GOT3 (cell line): ENCODE results near the gene UNC50.

Experiments used
- DNase-seq: peaks from one replicate; lab custom pipeline; 2025; ENCODE audit warnings: mixed read lengths; lab: John Stamatoyannopoulos, UW

Gene UNC50

GRCh38 chr2:98608116-98608961 lies at the start of gene UNC50, which contains the start of gene COA5:
UNC50 (plus strand) TSS chr2:98608589; CDS start chr2:98609760, 1,171 bp downstream.
COA5 (minus strand) TSS chr2:98608512; CDS start chr2:98608405, 107 bp downstream.
- DNase-seq = peak; percentile 65

- no peak for DNase-seq
Observed at GRCh38 chr2:98558852-98559530, 49.4 kb upstream of the UNC50 start.

GRCh38 chr2:98559581-98559980 lies 48.8 kb upstream of the UNC50 start:
- no peak for DNase-seq

GRCh38 chr2:98560256-98560771 lies 48.1 kb upstream of the UNC50 start:
- DNase-seq = no peak

- no peak for DNase-seq
Observed at GRCh38 chr2:98561018-98561417, 47.4 kb upstream of the UNC50 start.

GRCh38 chr2:98561902-98562695 lies 46.3 kb upstream of the UNC50 start:
- DNase-seq = no peak

- no peak for DNase-seq
Observed at GRCh38 chr2:98563394-98563793, 45.0 kb upstream of the UNC50 start.

- no peak for DNase-seq
Observed at GRCh38 chr2:98564541-98565132, 43.8 kb upstream of the UNC50 start.

GRCh38 chr2:98565286-98565860 lies 43.0 kb upstream of the UNC50 start:
- no peak for DNase-seq

GRCh38 chr2:98565941-98566340 lies 42.4 kb upstream of the UNC50 start:
- DNase-seq = no peak

- DNase-seq = no peak
Observed at GRCh38 chr2:98568161-98568956, 40.0 kb upstream of the UNC50 start.

- no peak for DNase-seq
Observed at GRCh38 chr2:98569197-98569793, 39.1 kb upstream of the UNC50 start.

- DNase-seq = no peak
Observed at GRCh38 chr2:98569915-98570314, 38.5 kb upstream of the UNC50 start.

- DNase-seq = no peak
Observed at GRCh38 chr2:98570356-98570755, 38.0 kb upstream of the UNC50 start.

GRCh38 chr2:98571121-98571701 lies 37.2 kb upstream of the UNC50 start:
- DNase-seq = no peak

- no peak for DNase-seq
Observed at GRCh38 chr2:98571796-98572195, 36.6 kb upstream of the UNC50 start.

GRCh38 chr2:98572211-98572610 lies 36.2 kb upstream of the UNC50 start:
- DNase-seq = no peak

- DNase-seq = no peak
Observed at GRCh38 chr2:98572676-98573075, 35.7 kb upstream of the UNC50 start.

- DNase-seq = no peak
Observed at GRCh38 chr2:98573426-98573825, 35.0 kb upstream of the UNC50 start.
